Eye (tissue), 1 donor: ENCODE measurements around the gene SERPINE2.

Source experiments
- DNase-seq: peaks from one replicate; pipeline ENCODE4 v3.0.0-alpha.2; 2015

The SERPINE2 gene

DNA sequence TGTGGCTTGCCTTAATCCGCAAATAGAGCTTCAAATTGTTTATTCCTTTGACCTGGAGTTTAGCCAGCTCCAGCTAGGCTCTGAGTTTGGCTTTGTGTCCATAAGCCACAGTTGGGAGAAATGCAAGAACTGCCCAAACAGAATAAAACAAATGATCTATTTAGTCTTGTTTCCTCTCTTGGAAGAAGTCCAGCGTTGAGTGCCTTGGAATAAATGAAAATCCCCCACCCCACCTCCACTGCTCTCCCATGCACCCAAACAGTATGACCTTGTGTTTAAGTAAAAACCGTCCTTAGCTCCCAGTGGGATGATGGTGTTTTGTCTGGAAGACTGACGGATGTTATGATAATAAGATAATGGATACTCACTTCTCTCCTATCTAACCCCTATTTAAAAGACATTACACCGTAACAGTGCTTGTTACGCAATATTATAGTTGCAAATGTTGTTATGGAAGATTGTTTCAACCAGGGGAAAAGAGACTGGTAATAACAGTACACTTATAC, 3.2 kb upstream of the SERPINE2 start:
- DNase-seq: no peak

DNA sequence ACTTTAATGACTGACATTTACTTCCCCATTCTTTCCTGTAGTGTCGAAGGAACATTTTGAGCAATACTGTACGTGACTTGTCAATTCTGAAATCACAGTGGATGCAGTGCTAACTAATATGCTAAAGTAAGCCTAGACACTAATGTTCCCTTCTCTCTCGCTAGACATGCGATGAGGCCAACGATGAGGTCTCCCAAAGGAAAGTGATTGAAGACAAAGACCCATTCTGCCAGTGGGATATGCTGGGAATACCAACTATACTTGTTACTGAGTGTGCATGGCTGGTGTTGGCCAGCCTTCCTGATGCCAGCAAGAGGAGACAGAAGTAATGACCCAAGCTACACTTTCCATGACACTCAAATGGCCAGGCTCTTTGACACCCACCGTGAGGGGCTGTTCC, 2.5 kb upstream of the SERPINE2 start:
- DNase-seq: no peak

DNA sequence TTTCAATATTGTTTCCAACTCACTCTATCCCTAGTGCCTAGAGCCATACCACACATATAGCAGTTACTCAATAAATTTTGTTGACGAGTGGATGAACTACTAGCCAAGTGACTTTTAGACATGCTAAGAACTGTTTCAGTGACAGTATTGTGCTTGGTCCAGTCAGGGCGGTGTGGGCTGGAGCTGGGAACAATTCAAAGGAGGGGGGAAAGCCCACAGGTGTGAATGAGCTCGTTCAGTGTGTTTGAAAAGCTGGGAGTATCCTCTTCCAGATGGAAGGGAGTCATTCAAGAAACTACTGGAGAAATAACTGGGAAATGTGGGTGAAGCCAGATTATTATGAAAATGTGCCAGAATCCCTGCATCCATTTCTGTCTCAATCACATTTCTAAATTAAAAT, 1.7 kb upstream of the SERPINE2 start:
- no peak for DNase-seq

DNA sequence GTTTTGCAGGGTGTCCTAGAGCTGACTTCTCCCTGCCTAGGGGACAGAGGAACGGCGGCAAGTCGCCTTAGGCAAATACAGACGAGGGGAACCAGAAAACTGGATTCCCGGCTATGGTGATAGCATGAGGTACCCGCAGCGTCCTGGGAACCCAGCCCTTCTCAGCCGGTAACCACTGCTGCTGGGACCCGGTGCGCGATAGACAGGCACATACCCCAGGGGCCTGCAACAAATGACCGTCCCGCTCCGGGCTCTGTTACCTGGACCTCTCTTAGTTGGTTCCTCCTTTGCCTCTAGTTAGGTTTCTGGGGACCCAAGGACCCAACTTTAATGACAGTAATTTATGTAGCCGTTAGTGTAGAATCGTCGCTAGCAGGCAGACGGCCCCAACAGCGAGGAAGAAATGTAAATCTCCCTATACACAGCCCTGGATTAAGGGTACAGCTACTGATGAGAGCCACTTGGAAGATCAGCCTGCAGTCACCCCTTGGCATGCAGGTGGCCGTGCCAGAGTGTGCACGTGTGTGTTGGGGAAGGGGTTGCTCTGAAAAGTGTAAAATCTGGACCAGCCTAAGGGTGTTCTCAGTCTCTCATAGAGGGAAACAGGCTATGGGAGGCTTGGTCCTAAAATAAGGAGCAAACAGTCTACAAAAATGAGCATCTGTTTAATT, 819 bp upstream of the SERPINE2 start:
- no peak for DNase-seq

DNA sequence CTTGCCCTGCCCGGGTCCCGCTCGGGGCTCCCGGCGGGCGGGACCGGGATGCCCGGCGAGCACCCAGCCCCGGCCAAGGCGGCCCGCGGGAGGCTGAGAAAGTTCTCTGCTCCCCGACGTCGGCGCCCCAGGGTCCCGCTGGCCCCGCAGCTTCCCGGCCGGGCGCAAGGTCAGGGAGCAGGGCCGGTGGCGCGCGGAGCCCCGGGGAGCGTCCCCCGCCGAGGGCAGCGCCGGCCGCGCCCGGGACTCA, 331 bp downstream of the SERPINE2 start:
- DNase-seq: no peak

DNA sequence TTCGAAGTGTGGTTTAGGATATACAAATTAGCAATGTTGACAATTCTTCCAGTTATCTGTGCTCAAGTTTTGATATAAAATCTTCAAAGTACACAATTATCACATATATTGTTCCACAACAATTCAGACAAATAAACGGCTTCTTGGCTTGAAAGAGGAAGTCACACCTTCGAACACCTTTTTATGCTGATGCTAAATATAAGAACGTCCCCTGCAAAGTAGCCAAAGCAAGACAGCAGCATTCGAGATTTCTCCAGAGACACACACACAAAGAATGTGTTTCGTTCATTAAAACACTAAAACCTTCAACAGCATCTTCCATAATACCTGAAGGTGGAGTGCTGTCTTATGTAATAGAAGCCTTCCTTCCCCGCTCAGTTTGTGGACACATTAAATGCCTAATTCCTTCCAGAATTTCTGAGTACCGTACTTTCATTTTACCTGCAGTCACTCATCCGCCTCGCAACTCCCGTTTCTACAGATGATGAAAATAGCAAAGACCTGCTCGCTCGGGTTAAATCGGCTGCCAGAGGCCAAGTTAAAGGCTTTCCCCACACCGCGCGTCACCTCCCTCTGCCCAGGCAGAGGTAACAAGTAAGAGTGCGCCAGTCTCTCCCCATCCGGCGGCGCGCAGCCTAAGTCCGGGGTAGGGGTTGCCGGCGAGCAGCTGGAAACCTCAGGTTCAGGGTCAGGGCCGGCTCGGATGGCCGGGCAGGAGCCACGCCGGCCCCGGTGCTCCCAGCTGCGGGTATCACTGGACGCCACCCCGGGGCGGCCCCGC, 847 bp downstream of the SERPINE2 start:
- DNase-seq: peak; percentile 82

DNA sequence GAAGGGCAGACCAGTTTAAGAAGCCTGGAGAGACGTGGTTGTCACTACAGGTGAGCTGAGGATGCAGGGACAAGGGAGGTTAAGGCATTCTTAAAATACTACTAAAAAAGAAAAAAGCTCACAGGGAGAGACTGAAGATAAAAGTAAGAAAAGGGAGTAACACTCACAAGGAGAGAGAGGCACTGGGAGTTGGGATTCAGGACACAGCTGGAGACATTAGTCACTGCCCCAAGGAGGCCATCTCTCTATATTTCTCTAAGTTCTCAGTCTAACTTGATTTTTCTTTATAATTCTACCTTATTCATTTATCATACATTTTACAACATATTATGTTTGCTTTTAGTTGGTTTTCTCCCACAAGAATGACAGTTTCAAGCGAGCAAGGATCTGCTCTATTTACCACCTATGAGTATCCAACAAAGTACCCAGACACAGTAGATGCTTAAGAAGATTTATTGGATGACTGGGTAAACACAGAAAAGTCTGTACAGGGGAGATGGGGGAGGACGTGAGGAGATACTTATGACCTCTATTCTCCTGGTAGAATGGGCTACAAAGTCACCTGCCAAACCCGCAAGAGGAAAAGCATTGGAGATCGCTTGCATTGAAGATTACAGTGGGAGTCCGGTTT, 2.2 kb downstream of the SERPINE2 start:
- DNase-seq: no peak

DNA sequence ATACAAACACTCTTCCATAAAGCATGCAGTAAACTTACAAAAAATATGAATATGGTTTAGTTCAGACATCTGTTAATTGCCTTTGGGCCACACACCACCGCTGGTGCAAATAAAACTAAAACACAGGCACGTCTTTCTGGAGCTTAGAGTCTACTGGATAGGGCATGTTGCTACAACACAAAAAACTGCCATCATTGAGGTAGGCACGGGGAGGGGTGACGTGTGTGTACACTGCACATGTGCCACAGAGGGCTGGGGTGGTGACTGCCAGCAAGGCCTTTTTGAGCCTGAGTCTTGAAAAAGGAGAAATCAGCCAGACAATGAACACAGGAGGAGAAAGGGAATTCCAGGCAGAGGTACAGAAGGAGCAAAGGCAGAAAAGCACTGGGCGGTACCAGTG, 5.1 kb downstream of the SERPINE2 start:
- no peak for DNase-seq

DNA sequence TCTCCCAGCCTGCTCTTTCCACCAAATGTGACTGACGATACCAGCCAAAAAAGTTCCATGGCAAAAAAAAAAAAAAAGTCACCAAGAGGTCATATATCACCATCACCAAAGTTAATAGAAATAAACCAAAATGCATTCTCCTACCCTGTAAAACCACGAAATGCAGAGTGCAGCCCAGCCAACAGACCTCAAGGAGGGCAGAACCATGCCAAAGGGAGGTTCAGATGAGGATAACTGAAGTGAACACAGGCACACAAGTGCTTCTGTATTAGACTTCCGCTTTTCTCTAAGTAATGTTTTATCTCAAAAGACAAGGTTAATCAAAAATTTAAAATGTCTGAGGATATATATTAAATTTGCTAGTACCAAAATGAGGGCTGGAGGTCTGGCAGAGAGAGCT, 5.5 kb downstream of the SERPINE2 start:
- no peak for DNase-seq

DNA sequence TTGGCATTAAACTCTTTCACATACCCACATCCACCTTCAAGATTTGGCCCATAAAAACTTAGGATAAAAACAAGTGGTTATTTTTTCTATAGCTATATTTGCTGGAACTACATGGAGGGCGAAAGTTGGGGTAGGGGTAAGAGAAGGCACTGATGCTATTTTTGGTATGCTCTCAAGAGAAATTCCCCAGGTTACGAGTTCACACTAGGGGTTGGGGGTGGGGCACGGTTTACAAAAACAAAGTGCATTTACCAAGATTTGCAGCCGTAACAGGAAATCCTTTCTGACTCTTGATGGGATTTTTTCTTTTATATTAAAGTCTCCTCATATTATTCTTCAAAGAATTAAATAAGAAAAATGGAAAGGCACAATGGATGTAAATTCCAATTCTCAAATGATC, 6.8 kb downstream of the SERPINE2 start:
- no peak for DNase-seq

DNA sequence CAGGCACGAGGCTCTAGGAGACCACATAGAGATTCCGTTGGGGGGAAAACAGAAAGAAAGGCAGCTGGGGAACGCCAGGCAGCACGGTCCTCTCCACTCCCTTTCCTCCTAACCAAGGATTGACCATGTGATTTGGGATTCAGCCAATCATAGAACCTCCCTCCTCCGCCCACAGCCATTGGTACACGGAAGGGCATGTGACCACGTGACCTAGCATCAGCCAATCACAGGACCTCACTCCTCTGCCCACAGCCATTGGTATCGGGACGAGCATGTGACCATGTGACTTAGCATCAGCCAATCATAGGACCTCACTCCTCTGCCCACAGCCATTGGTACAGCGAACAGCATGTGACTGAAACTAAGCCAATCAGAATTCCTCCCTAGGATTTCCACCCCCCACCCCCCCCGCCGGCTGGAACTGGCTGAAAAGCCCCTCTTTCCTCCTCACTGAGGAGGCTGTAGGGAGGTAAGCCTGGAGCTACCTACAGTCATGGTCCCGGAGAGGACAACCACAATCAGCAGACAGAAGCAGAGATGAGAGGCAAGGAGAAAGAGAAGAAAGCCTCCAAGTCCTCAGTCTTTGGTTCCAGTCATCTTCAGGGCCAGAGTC, 7.6 kb downstream of the SERPINE2 start:
- no peak for DNase-seq

DNA sequence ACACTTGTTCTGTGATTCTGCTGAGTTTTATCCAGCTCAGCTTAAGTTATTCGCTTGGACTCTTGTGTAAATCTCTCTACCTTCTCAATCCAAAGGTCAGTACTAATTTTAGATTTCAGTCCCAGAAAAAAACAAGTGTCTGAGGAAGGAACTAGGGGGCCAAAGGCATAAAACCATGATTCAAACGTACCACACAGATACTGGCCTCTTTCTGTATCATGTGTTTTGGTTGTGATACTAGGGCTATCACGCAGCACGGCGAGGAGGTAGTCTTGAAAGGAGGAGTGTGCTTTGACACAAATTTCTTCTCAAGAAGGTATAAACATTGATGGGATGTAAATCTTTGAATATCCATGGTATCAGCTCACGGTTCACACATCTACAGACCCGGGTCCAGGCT, 8.3 kb downstream of the SERPINE2 start:
- no peak for DNase-seq

DNA sequence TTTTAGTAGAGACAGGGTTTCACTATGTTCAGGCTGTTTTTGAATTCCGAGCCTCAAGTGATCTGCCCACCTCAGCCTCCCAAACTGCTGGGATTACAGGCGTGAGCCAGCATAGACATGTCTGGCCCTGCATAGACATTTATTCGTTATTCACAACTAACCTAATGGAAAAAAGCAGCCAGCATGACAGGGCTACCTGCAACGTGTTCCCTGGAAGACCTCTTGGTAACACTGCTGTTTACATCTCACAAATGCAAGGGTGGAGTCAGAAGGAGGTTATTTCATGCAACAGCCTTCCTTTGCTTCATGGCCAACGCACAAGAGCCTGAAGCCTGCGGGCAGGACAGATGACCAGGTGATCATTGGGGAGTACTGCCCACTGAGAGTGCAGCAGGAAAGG, 9.2 kb downstream of the SERPINE2 start:
- DNase-seq: no peak

DNA sequence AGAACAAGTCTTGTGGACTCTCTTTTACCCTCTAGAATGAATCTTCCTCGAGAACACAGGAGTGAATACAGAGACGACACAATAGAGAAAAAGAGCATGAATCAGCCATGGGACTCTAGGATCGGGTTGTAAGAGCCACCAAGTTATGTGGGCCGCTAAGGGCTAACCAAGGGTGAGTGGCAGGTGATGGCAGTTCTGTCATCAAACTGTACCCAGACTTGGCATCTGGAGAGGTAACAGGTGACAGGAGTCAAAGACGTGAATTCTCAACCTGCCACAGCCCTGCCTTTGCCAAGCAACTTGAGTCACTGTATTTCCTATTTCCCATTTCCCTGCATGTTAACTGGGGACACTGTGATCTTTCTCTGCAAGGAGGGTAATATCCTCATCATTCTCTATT, 11.2 kb downstream of the SERPINE2 start:
- no peak for DNase-seq

DNA sequence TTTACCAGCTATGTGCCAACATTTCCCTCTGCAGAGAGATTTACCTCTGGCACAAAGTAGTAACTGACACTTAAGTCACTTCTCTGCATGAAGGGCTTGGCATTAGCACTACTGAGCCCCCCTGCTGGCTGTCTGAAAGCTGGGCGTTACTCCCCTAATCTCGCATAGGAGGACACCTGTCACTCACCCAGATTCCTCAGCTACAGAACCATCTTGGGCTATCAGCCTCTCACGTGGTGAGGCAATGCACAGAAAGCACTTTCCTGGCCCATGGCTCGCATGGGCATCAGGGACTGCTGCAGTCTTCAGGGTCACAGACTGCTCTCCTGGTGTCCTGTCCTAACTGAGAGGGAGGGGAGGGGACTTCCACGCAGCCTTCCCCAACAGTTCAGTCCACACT, 12.0 kb downstream of the SERPINE2 start:
- DNase-seq: no peak

DNA sequence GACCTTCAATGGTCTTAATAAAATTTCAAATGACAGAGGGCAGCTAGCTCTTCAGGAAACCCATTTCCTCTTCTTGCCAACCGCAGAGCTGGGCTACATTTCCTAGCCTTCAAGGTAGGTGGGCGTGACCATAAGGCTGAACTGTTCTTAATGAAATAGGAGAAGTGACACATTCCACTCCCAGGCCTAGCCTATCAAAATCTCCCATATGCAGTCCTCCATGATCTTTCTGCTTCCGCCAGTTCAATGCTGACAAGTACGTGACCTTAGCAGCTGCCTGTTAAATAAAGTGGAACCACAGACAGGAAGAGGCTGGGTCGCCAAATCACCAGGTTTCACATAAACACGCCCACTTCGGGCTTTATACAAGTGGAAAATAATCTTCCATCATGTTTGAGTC, 13.2 kb downstream of the SERPINE2 start:
- no peak for DNase-seq

DNA sequence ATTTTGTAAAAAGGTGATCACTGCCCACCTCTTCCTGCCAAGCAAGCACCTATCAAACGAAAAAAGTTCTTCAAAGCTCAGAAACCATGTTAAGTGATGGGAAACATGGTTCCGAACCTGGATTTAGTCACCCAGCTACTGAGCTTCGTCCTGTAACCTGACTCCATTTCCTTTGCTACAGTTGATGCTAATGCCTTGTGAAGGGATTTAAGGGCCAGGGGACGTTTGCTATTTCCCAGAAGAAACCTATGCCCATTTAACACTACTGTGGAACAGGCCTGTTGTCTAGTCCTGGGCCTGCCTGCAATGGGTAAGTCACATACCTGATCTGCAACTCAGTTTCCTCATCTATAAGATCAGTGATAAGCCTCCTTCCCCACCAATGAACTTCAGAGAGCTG, 14.8 kb downstream of the SERPINE2 start:
- no peak for DNase-seq

DNA sequence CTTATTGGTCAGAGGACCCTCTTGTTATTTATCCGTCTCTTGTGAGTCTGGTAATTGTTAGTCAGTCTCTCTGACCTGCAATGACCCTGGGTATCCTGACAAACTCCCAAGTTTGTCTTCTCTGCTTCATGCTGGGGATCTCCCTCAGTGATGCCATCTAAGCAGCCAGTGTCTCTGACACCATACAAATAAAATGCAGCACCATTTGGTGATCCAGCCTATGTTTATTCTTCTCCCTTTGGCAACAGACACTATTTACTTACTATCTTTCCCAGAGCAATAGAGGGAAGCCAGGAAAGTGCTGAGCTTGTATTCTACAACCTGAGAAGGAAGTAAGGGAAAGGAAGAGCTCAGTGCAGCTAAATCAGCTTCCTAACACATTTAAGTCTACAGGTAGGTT, 15.9 kb downstream of the SERPINE2 start:
- no peak for DNase-seq

DNA sequence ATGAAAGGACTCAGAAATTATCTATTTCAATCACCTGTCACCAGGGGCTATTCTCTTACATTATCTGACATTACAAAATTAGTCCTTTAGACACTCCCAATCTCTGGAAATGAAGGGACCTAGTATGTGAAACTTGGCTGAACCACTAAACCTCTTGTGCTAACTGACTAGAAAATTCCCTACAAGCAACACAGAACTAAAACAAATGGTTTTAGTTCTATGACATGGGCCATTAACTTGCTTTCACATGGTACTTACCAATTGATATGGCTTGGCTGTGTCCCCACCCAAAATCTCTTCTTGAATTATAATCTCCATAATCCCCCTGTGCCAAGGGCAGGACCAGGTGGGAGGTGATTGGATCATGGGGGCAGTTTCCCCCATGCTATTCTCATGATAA, 16.6 kb downstream of the SERPINE2 start:
- DNase-seq: no peak

DNA sequence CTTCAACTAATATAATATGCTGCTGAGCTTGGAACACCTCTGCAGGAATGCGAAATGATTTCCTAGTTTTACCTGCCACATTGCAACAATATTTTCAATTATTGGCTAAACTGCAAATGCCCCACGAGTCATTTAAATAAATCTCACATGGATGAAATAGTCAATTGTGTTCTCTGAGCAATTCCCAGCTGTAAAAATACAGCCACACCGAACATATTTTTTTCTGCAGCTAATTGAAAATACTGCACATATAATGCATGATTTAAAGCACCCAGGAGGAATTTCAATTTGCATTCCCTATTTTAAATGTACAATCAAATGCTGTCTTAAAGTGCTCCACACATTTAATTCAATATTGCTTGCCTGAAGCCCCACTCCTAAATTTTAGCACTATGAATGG, 18.6 kb downstream of the SERPINE2 start:
- DNase-seq: no peak

DNA sequence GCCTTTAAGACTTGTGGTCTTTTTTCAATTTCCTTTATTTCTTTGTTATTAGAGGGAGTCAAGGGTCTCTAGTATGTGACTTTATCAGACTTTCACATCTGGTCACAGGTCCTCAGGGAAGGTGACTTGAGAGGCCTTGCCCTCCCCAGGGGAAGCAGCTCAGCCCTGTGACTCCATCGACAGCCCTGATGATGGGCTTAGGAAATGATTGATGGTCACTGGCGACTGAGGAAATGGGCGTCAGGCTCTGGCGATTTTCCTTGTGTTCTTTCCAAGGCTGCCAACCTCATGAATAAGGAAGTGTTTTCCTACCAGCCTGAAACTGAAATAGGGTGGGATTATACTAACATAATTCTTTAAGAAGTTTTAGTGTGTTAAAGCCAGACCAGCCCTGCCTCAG, 21.1 kb downstream of the SERPINE2 start:
- no peak for DNase-seq

DNA sequence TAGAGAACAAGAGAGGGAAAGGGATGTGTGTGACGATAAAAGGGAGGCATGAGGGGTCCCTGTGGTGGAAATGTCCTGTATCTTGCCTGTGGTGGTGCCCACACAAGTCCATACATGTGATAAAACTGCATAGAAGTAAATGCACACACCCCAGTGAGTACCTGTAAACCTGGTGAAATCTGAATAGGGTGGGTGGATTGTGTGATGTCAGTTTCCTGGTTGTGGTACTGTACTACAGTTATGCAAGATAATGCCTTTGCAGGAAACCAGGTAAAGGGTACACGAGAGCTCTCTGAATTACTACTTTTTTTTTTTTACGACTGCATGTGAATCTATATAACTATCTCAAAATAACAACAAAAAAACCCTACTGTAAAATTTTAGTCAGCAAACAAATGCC, 22.1 kb downstream of the SERPINE2 start:
- DNase-seq: no peak

DNA sequence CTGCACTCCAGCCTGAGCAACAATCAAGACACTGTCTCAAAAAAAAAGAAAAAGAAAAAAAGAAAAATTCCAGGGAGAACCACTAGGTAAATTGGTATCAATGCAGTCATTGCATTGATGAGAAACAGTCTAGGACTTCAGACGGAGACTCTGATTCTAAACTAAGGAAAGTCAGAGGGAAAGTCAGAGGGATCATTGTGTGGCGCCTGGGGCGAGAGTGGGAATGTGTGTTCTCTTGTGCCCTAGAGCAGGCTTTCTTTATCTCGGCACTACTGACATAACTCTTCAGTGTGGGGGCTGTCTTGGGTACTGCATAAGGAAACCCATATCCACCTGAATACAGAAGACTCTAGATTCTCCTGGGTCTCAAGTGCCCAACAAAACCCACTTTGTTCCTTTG, 24.8 kb downstream of the SERPINE2 start:
- no peak for DNase-seq

DNA sequence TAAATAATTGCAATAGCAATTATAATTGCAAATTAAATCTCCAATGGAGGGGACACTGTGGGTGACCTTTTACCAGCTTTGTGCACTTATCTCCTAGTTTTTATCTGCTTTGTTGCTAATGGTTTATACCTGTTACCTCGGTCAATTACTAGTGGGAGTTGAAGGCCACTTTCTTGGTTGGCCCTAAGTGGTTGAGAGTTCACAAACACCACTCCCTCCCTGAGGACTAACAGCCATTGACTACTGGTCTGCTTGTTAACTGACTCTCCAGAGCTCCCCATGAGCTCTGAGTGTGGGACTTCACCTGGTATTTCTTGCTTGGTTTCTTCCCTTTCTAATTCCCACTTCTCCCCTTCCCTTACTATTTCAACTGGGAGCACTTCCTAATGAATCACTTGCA, 27.2 kb downstream of the SERPINE2 start:
- DNase-seq: no peak
